Activated T-cell treated with anti-CD3 and anti-CD28 coated beads for 4 hours (primary cell): ENCODE results near the gene WHRN.
A peak's percentile ranks its signal among the peaks of the same experiment; 100 is the strongest.

Experiments
- DNase-seq: peaks from one replicate; pipeline ENCODE4 v3.0.0-alpha.2; 2020

The WHRN gene

GRCh38 chr9:114375386-114376175 is 129.7 kb downstream of the WHRN start:
- DNase-seq = no peak

DNA sequence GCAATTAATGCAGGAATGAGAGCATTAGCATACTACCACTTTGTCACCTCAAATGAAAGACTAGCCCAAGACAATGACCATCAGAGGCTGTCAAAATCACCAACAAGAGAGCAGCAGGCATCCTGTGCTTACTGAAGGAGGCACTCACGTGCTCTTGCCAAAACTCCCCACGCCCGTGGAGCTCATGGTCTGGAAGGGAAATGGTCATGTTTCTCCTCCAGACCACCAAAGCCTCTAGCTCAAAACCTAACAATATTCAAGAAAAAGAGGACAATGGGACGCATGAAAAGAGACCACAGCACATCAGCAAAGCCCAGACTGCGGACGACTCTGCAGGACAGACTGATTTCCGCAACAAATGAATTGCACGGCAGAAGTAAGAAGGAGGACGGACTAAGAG is 130.3 kb downstream of the WHRN start:
- DNase-seq = no peak

- DNase-seq = no peak
Observed at GRCh38 chr9:114373960-114374730, 131.1 kb downstream of the WHRN start.

DNA sequence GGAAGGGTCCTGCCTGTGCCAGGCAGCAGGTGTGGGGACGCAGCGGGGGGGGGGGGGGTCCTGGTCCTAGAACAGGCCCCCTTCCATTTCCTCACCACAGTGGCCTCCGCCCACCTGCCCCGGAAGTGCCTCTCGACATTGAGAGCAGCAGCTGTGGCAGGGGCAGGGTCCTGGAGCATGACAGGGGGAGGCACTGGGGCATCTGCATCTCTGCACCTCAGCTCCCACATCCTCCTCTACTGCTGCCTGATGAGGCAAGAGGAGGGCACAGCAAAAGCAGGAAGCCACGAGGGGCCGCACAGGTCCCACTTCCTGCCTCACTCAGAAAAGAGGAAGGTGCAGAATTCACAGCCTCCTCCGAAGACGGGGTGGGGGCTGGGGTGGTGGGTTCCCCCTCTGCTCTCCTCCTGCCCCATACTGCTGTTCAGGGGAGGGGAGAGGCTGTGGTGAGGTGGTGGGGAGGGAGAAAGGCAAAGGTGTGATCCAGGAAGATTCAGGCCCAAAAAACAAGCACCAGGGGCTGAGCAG is 132.3 kb downstream of the WHRN start:
- DNase-seq = peak; percentile 43

DNA sequence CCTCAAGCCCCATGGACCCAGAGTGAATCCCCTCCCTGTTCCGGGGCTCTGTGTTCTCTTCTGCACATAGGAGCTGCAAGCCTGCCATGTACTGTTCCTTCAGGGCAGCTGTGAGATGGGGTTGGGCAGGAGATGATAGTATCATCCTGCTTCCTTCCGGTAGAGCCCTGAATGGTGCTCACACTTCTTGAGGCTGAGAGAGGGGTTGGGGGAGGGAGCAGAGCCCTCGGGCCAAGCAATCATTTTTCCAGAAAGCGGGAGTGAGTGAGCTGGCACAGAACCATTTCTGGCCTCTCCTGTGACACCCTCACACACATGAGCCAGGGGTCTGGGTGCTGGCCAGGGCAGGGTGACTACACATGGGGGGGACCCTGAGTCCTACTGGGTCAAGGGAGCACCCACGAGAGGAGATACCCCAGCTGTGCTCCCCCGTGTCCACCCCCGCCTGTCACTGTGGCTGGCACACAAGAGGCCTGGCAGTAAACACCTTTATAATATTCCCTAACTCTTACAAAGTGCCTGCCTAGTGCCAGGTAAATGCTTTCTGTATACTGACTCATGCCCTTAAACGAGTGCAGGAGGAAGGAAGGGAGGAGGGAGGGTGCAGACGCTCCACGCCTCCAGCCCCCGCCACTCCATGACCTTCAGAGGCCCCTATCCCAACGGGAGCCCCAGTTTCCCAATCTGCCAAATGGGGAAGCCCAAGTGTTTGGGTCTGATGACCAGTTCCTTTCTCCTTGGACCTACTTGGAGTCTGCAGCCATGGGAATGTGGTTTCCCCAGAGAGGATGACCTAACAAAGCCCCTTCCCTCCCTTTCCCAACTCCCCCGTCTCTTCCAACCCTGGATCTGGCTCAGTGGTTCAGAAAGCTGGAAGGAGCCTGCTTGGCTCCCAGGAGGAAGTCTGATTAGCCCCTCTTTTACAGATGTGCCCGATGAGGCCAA is 133.0 kb downstream of the WHRN start:
- no peak for DNase-seq

DNA sequence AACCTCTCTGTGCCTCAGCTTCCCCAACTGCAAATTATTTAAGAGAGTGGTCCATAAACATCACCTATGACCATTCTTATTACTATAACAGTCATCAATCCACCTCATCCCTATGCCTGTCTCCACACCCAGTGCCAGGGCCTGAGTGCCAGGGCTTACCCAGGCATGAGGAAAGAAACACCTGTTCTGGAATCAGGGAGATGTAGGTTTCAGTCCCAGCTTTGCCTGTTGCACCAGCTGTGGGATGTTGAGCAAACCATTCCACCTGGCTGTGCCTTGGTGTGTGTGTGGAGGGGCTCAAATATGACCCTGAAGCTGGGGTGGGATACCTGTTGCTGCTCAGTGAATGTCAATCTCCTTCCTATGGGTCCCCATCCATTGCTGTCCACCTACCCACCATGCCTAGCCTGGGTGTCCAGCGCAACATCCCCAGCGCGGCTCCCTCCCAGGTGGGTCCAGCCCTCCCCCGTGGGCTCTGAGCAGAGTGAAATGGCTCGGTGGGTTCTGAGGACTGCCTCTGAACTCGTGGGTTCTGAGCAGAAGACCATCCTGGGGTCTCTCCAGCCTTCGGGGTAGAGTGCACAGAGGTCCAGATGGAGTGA is 133.8 kb downstream of the WHRN start:
- DNase-seq = no peak

- no peak for DNase-seq
Observed at GRCh38 chr9:114370968-114371320, 134.3 kb downstream of the WHRN start.

- DNase-seq = no peak
Observed at GRCh38 chr9:114370251-114370967, 134.9 kb downstream of the WHRN start.

DNA sequence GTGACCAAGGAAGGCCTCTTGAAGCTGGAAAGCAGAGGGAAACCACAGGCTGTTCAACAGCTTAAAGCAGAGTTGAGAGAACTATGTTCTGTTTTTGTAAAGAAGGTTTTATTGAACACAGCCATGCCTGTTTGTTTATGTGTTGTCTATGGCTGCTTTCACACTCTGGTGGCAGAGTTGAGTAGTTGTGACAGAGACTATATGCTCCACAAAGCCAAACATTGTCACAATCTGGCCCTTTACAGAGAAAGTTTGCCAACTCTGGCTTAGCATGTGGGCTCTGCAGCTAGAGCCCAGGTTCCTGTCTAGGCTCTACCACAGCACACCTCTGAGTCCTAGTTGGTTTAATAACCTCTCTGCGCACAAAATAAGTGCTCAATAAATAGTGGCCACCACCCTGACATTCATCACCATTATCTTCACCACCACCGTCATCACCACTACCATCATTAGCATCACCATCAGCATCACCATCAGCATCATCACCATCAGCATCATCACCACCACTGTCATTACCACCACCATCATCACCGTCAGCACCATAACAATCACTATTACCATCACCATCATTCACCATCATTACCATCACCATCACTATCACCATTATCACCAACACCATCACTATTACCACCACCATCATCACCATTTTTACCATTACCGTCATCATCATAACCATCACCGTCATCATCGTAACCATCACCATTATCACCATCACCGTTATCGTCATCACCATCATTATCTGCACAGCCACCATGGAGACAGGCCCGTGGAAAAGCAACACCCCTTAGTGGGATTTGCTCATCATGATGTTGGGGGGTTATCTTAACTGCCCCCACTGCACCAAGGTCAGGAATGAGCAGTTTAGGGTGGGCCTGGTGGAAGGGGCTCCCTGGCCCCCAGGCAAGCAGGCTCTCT is 135.8 kb downstream of the WHRN start:
- no peak for DNase-seq

GRCh38 chr9:114367772-114368569 is 137.3 kb downstream of the WHRN start:
- DNase-seq = no peak

- no peak for DNase-seq
Observed at GRCh38 chr9:114367366-114367765, 137.9 kb downstream of the WHRN start.

- no peak for DNase-seq
Observed at GRCh38 chr9:114366334-114367128, 138.7 kb downstream of the WHRN start.

DNA sequence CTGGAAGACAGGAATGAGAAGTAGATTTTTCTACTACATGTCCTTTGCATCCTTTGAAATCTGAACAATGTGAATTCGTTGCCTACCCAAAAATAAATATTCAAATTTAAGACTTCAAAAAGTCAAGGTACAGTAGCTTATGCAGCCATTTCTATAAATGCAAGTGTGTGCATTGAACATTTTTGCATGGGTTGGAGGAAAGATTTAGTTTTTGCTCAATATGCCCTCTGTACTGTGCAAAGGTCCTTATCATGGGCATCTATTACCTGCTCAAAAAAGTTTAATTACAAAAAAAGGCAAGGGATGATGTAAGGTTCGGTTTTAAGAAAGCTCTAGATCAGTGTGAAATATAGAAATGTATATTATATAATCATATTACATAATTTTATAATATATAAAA is 140.1 kb downstream of the WHRN start:
- DNase-seq = no peak

GRCh38 chr9:114364134-114365041 is 140.9 kb downstream of the WHRN start:
- no peak for DNase-seq

DNA sequence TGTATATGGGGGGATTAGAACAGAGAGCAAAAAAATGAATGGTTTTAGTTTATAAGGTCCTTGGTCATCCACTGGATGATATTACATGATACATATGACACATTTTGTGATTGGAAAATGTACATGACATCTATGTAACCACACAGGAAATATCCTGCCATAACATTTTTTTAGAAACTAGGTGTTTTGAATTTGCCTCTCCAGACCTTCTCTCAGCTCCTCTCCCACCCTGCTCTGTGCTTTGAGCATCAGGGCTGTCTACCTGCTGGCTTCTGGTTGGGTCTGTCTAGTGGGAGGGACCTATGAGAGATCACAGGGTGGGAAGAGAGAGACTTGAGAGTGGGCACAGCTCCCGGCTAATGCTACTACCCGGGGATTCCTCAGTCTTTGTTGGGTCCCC is 141.8 kb downstream of the WHRN start:
- no peak for DNase-seq

- no peak for DNase-seq
Observed at GRCh38 chr9:114362394-114362793, 142.9 kb downstream of the WHRN start.

DNA sequence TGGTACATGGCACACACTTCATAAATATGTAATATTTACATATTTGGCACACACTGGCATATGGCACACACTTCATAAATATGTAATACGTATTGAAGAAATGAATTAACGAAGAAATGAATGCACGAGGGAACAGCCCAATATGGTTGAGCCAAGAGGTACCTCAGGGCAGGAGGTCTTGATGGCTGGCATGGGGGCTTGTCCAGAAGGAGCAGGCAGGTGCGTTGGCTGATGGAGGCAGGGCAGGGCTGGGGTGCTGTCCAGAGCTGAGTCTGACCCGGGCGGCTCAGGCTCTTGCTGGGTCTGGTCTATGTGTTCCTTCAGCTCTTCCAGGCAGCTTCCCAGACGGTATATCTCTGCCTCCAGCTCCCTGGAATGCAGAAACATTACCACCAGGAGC is 143.7 kb downstream of the WHRN start:
- DNase-seq = no peak

DNA sequence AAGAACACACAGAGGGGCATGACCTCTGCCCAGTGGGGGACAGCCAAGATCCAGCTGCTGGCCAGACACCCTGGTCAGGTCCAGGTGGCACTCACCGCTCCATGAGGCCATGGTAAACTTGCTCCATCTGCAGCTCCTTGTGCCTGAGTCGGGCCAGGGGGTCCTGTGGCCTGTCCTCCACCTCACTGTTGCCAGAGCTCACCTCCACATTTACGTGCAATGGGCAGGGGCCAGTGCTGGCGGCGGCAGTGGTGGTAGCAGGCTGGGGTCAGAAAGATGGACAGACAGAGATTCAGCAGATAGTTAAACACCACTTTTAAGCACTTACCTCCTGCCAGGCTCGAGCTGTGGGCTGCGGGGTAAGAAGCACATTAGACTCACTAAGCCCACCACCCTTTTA is 145.5 kb downstream of the WHRN start:
- DNase-seq = no peak
